Measurements from ENCODE around the gene AOC3.

DNA sequence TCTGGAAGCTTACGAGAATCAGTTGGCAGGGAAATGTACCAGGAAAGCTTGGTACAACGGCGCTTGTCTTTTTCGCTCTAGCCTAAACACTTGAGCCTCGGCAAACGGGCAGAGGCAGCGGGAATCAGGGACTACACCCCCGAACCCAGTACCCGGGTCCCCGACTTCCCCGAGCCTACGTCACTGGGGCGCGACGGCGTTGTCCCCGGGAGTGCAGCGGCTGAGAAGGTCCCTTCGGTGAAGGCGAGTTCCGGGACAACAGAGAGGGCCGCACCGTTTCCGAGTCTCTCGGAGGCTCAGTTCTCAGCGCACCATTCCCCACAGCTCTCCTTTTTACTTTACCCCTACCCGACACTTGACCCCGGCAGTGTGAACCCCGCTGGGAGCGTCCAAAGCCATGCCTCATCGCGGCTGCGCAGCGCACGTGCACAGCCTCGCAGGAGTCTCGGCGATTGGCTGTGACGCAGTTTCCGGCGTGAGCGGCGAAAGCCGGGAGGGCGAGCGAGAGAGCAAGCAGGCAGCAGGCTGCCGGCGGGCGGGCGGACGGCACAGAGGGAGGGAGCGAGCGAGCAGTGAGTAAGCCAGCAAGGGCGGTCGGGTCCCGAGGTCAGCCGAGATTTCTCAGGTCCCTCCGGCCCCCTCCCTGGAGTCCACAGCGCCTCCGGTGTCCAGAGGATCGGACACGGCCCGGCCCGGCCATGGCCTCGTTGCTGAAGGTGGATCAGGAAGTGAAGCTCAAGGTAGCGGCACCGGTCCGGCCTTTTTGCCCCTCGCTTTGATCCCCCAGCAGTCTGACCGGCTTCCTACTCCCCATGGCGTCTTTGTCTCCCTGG is 17.8 kb upstream of the AOC3 start, which contains the start of gene PSME3:
- TF ChIP-seq CTCF (conservative IDR thresholded peaks at IDR 0.05; ENCODE audit: low read depth, low read length) (no peak), EZH2 (IDR thresholded peaks at IDR 0.05; ENCODE audit: low read length, unreplicated experiment) (no peak), EZH2phosphoT487 (IDR thresholded peaks at IDR 0.05; ENCODE audit: borderline replicate concordance, low read length) (no peak)
